PC-3 (cell line): ENCODE measurements around the gene SEMA3F.

Experiments
- EZH2 ChIP-seq: fragments of 300-600 bp; sonication (generic); IDR thresholded peaks from one replicate; pipeline ENCODE4 v1.6.1; 2017; ENCODE audit warnings: antibody characterized with exemption, mild to moderate bottlenecking, low read length; ENCODE audit not compliant: unreplicated experiment
- TF ChIP-seq, protein P1 (sequence below): fragments of 300-600 bp; sonication (generic); conservative IDR thresholded peaks from 2 replicates; pipeline ENCODE4 v1.5.1; 2017; ENCODE audit warnings: antibody characterized with exemption, low read depth, mild to moderate bottlenecking, low read length

GRCh38 chr3:50163572-50164455 lies 8.7 kb downstream of the SEMA3F start:
- TF ChIP-seq, protein P1, sequence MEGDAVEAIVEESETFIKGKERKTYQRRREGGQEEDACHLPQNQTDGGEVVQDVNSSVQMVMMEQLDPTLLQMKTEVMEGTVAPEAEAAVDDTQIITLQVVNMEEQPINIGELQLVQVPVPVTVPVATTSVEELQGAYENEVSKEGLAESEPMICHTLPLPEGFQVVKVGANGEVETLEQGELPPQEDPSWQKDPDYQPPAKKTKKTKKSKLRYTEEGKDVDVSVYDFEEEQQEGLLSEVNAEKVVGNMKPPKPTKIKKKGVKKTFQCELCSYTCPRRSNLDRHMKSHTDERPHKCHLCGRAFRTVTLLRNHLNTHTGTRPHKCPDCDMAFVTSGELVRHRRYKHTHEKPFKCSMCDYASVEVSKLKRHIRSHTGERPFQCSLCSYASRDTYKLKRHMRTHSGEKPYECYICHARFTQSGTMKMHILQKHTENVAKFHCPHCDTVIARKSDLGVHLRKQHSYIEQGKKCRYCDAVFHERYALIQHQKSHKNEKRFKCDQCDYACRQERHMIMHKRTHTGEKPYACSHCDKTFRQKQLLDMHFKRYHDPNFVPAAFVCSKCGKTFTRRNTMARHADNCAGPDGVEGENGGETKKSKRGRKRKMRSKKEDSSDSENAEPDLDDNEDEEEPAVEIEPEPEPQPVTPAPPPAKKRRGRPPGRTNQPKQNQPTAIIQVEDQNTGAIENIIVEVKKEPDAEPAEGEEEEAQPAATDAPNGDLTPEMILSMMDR = no peak
- TF ChIP-seq EZH2 = no peak
